Urothelium cell line (cell line): ENCODE measurements around the gene DIPK1A.
A peak's percentile ranks its signal among the peaks of the same experiment; 100 is the strongest.
"Not testable (repeated sequence)": the region's sequence is repeated elsewhere in the genome, so short reads cannot be mapped to it uniquely, and the experiment has no call there.

ENCODE experiments used
- DNase-seq: peaks from one replicate; pipeline ENCODE4 v3.0.0; 2011; ENCODE audit warnings: low spot score, mixed read lengths
- FAIRE-seq: peaks from 2 replicates; lab custom pipeline; 2011; peaks lifted over from hg19 to GRCh38; lab: Jason Lieb, UNC

DIPK1A gene

GRCh38 chr1:92921031-92922023 lies 39.9 kb downstream of the DIPK1A start:
- FAIRE-seq (no peak), DNase-seq (no peak)

- no peak for FAIRE-seq
- no peak for DNase-seq
Measured at GRCh38 chr1:92916899-92917298, 44.4 kb downstream of the DIPK1A start.

- FAIRE-seq (no peak), DNase-seq (no peak)
Measured at GRCh38 chr1:92915547-92915946, 45.7 kb downstream of the DIPK1A start.

DNA sequence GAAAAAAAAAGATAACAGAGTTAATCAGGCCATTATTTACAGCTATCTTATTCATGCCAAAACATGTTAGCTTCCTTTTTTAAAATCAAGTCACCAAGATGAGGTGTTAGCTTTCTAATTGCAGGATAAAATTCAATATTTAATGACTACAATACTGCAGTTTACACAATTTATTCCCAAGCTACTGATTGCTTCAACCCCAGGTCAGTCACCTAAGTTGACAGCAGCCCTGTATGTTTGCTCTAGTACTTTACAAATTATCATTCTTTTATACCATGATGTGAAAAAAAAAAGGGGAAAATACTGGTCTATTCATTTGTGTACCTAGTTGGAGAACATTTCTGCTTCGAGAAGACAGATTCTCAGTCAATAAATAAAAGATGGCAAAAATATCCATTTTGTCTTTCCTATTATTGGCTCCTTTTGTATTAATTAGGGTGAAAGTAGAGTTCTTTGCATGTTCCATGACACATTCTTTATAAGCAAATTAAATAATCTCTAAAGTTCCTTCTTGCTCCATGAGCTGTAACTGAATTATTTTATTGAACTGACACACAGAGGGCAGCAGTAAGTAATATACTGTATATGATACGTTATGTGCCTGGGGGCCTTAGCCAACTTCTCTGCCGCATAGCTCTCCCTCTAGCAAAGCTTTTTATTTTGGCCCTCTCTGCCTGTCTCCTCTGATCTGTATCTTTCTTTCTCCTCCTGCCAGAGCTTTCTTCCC lies 48.0 kb downstream of the DIPK1A start:
- FAIRE-seq (no peak), DNase-seq (no peak)

- no peak for FAIRE-seq
- no peak for DNase-seq
Measured at GRCh38 chr1:92910081-92910480, 51.2 kb downstream of the DIPK1A start.

DNA sequence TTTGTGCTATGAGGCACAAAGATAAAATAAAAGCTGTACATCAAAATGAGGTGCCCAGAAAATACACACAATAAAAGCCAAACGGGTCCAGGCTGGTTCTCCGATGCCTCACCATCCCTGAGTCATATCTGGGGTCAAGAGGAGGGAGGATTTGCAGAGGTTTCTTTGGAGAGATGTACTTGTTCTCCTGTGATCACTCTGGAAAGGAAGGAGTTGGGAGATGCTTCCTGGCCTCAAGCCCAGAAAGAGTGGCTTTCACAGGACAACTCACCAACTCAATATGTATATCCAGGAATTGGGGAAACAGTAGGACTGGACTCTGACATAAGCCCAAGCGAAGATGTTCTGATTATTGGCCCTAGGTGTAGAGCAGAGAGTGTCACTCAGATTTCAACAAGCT lies 51.9 kb downstream of the DIPK1A start:
- DNase-seq (peak; percentile 89), FAIRE-seq (no peak)

GRCh38 chr1:92907949-92908684 lies 53.1 kb downstream of the DIPK1A start:
- DNase-seq (peak; percentile 61), FAIRE-seq (no peak)

- DNase-seq, result no peak
- FAIRE-seq, result no peak
Measured at GRCh38 chr1:92903765-92904164, 57.5 kb downstream of the DIPK1A start.

GRCh38 chr1:92902406-92902744 lies 58.9 kb downstream of the DIPK1A start:
- DNase-seq, result no peak
- FAIRE-seq, result no peak

GRCh38 chr1:92901699-92902405 lies 59.4 kb downstream of the DIPK1A start:
- FAIRE-seq (no peak), DNase-seq (no peak)

DNA sequence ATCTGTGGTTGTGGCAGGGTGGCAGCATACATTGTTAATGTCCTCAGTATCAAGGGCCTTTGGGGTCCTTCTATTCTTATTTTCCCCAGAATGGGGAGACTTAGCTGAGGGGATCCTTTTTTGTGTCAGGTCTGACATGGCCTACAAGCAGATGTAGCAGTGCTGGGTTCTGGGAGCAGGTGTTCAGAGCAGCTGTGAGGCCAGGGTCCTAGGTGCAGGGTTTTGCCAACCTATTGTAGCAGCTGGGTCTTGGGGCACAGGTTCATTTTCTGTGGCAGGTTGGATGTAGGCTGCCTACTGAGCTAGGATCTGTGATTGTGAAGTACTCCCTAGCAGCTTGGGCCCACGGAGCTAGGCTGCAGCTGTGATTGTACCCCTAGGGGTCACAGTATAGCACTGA lies 60.1 kb downstream of the DIPK1A start:
- FAIRE-seq (no peak), DNase-seq (no peak)

DNA sequence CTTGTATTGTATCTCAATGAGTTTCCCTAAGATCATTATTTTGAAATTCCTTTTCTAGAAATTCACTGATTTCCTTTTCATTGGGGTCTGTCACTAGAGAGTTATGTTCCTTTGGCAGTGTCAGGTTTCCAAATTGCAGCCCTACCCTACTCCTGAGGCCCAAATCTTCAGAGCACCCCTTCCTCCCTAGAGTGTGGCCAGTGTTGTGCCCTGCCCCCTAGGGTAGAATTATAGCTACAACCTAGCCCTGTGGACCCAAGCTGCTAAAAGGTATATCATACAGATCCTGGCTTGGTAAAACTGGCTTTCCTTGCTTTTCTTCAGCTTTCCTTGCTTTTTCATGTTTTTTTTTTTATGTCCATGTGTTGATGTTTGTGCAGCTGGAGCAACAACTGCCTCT lies 60.7 kb downstream of the DIPK1A start:
- DNase-seq, result no peak
- FAIRE-seq, result no peak

- DNase-seq, result no peak
Measured at GRCh38 chr1:92899780-92900179, 61.5 kb downstream of the DIPK1A start.

DNA sequence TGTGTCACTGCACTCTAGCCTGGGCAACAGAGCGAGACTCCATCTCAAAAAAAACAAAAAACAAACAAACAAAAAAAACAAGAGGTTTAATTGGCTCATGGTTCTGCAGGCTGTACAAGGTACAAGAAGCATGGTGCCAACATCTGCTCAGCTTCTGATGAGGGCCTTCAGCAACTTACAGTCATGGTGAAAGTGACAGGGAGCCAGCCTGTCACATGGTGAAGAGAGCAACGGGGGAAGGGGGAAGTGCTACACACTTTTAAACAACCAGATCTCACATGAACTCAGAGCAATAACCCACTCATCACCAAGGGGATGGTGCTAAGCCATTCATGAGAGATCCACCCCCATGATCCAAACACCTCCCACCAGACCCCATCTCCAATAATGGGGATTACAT lies 63.2 kb downstream of the DIPK1A start:
- not testable (repeated sequence) for DNase-seq, FAIRE-seq

More at GRCh38 chr1:92899780-92900179, 61.5 kb downstream of the DIPK1A start:
- no peak for FAIRE-seq

- FAIRE-seq, result no peak
- DNase-seq, result no peak
Measured at GRCh38 chr1:92887465-92887864, 73.8 kb downstream of the DIPK1A start.

DNA sequence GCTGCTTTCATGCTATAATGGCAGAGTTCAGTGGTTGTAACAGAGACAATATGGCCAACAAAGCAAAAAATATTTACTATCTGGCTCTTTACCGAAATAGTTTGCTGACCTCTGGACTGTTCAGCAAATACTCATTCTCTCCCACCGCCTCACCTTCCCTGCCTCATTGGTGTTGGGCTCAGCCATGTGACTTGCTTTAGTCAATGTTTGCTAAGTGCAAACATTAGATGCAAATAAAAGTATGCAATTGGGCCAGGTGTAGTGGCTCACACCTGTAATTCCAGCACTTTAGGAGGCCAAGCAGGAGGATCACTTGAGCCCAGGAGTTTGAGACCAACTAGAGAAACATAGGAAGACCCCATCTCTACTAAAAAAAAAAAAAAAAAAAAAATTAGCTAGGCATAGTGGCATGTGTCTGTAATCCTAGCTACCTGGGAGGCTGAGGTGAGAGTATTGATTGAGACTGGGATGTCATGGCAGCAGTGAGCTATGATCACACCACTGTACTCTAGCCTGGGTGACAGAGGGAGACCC lies 74.3 kb downstream of the DIPK1A start:
- DNase-seq (no peak), FAIRE-seq (no peak)

DNA sequence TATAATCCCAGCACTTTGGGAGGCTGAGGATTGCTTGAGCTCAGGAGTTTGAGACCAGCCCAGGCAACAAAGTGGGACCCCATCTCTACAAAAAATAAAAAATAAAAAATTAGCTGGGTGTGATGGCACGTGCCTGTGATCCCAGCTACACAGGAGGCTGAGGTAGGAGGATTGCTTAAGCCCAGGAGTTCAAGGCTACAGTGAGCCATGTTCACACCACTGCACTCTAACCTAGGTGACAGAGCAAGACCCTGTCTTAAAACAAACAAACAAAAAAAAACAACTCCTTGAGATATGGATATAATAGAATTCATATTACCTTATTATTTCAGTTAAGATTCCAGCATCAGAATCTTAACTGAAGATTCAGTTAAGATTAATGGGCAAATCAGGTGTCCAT lies 77.1 kb downstream of the DIPK1A start:
- FAIRE-seq (no peak), DNase-seq (no peak)

DNA sequence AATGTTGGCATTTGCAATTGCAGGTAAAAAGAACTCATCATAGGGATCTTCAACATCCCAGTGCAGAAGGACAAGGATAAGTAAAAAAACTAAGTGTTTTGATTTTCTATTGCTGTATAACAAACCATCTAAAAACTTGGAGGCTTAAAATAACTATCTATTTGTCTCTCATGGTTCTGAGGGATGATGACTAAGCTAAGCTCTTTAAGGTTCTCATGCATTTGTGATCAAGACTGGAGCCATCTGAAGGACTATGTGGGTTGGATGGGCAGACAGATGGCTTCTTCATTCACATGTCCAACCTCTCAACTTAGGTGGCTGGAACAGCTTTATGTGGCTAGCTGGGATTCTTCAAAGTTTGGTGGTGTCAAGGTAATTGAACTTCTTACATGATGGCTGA lies 78.0 kb downstream of the DIPK1A start:
- FAIRE-seq (no peak), DNase-seq (no peak)

DNA sequence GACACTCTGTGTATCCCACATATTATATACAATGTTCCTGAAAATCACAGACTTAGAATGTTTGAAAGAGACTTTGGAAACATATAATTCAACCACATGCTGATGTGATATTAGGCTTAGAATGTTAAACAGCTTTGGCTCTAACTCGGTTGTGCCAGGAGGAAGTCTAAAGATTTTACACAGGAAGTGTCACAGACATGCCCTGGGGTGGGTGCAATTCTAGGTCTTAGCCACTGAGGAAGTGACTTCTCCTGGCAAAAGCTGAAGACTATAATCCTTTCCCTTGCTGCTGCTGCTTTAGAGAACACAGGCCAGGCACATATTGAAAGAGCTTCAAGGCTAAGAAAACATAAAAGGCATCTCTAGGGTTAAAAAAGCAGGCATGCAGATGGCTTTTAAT lies 78.4 kb downstream of the DIPK1A start:
- FAIRE-seq (no peak), DNase-seq (no peak)

GRCh38 chr1:92881391-92881790 lies 79.9 kb downstream of the DIPK1A start:
- FAIRE-seq, result no peak

More at GRCh38 chr1:92881391-92881790, 79.9 kb downstream of the DIPK1A start:
- DNase-seq, result no peak
